ENCODE results near the gene CALML5.

DNA sequence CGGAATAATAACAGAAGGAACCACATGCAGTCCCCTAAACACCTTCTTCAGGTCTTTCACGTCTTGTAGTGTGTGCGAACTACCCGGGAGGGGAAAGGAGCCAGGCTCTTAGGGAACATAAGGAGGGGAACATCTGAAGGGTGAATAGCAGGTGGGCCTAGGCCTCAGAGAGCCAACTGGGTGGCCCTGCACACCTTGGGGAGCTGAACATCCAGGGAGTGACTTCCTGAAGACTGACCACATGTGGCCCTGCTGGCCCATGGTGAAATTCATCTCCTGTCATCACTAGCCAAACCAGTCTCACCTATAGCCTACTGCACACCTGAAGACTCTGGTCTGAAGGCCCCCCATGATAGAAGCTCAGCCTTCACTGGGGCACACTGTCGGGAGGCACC, 31.0 kb upstream of the CALML5 start:
- no peak for TF ChIP-seq EZH2 (IDR thresholded peaks at IDR 0.05; ENCODE audit: low read length, missing control alignments)
- TF ChIP-seq CTCF (conservative IDR thresholded peaks at IDR 0.05 in 1 of 2, IDR thresholded peaks at IDR 0.05 in 1 of 2; ENCODE audit: low read depth in 1 of 2, low read length in 2 of 2): no peak
